GM13977 (cell line): ENCODE results near the gene ZNF280B.

Experiments used
- DNase-seq: peaks from one replicate; pipeline ENCODE4 v3.0.0; 2012; ENCODE audit warnings: low spot score
- CTCF ChIP-seq: IDR thresholded peaks from 2 replicates; pipeline ENCODE4 v1.5.1; 2012; ENCODE audit warnings: mild to moderate bottlenecking, control low read depth; ENCODE audit not compliant: insufficient read depth; ENCODE audit errors: extremely low read depth, missing control alignments
- in situ Hi-C: fragments of 300-500 bp; cut with MboI; formaldehyde crosslinking; loops from one replicate; pipeline ENCODE4 v1.12.0; 2022; ENCODE audit warnings: low sequenced_read_pairs, low pct_unique_long_range_greater_than_20kb, mixed read lengths, inconsistent platforms; ENCODE audit not compliant: unreplicated experiment

The ZNF280B gene

GRCh38 chr22:22553735-22554586, 45.4 kb upstream of the ZNF280B start:
- TF ChIP-seq CTCF, result no peak
- in situ Hi-C loops, result no loop called here
- DNase-seq, result no peak

- DNase-seq, result no peak
- in situ Hi-C loops, result no loop called here
Measured at GRCh38 chr22:22553141-22553540, 44.6 kb upstream of the ZNF280B start.

GRCh38 chr22:22552630-22553029, 44.1 kb upstream of the ZNF280B start:
- peak; percentile 34 for DNase-seq
- in situ Hi-C loops, result no loop called here

More at GRCh38 chr22:22553141-22553540, 44.6 kb upstream of the ZNF280B start:
- no peak for TF ChIP-seq CTCF

GRCh38 chr22:22550789-22551434, 42.4 kb upstream of the ZNF280B start:
- DNase-seq, result no peak
- in situ Hi-C loops, result no loop called here
- no peak for TF ChIP-seq CTCF

More at GRCh38 chr22:22552630-22553029, 44.1 kb upstream of the ZNF280B start:
- peak; percentile 10 for TF ChIP-seq CTCF

GRCh38 chr22:22548910-22549309, 40.4 kb upstream of the ZNF280B start:
- in situ Hi-C loops, result no loop called here
- no peak for TF ChIP-seq CTCF
- DNase-seq, result no peak

GRCh38 chr22:22548317-22548716, 39.8 kb upstream of the ZNF280B start:
- no peak for DNase-seq
- in situ Hi-C loops, result no loop called here
- TF ChIP-seq CTCF, result no peak
